DND-41 (cell line): ENCODE results near the gene GMEB2.

Source experiments
- EZH2 ChIP-seq: IDR thresholded peaks from 3 replicates; pipeline ENCODE4 v1.6.1; 2012; ENCODE audit warnings: borderline replicate concordance, low read depth, mild to moderate bottlenecking, moderate library complexity, low read length, inconsistent platforms; ENCODE audit not compliant: severe bottlenecking
- TF ChIP-seq, protein P1 (sequence below): IDR thresholded peaks from 2 replicates; pipeline ENCODE4 v1.5.1; 2012; ENCODE audit warnings: borderline replicate concordance, low read length, moderate library complexity, mild to moderate bottlenecking; ENCODE audit not compliant: poor library complexity, severe bottlenecking; ENCODE audit errors: extremely low read depth

DNA sequence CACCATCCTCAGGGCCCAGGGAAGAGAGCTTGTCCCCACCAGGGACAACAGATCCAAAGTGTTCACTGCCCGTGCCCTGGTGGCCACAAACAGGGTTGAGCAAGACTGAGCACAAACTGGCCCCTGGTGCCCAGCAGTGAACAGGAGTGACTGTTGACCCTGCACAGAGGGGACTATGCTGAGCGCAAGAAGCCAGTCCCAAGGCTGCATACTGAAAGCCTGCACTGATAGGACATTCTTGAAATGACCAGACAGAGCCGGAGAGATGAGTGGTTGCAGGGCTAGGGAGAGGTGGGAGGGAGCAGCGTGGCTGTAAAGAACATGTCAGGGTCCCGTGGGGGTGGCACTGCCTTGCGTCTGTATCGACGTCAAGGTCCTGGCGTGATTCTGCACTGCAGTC is 75.8 kb downstream of the GMEB2 start:
- TF ChIP-seq, protein P1, sequence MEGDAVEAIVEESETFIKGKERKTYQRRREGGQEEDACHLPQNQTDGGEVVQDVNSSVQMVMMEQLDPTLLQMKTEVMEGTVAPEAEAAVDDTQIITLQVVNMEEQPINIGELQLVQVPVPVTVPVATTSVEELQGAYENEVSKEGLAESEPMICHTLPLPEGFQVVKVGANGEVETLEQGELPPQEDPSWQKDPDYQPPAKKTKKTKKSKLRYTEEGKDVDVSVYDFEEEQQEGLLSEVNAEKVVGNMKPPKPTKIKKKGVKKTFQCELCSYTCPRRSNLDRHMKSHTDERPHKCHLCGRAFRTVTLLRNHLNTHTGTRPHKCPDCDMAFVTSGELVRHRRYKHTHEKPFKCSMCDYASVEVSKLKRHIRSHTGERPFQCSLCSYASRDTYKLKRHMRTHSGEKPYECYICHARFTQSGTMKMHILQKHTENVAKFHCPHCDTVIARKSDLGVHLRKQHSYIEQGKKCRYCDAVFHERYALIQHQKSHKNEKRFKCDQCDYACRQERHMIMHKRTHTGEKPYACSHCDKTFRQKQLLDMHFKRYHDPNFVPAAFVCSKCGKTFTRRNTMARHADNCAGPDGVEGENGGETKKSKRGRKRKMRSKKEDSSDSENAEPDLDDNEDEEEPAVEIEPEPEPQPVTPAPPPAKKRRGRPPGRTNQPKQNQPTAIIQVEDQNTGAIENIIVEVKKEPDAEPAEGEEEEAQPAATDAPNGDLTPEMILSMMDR, result no peak
- no peak for TF ChIP-seq EZH2
